ENCODE results near the gene HPSE2.

DNA sequence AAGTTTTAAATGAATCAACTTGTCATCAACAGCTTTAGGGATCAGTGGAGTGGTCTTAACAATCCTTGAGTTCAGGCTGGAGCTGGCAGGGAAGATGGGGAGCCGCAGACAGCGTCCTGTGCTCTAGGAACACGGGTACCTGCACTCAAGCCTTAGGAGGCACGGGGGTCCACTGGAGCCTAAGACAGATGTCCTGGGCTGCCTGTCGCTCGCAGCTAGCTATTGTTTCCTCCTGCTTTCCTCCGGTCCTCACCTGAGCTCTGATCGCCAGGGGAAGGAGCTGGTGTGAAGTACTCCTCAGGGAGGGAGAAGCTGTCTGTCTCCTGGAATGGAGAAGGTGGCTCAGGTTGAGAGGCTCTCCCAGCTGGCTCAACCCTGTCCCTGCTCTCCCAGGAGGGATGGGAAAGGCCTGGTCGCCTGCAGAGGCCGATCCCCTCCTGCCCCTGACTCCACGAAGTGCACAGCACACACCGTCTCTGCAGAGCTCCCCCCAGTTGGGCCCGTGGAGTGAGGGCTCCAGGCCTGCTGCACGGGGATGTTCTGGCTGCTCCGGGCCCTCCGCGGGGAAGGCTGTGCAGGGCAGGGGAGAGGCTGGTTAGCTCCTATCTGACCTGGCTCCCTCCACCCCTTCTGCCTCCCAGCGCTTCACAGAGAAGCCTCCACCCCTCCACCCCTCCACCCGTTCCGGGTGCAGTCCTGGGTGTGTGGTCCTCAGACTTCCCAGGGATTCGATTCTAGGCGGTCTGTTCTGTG lies 806.2 kb downstream of the HPSE2 start:
- TF ChIP-seq GATA2 (IDR thresholded peaks at IDR 0.05; ENCODE audit: low read depth, low read length) (no peak), GATA3 (IDR thresholded peaks at IDR 0.05; ENCODE audit: low read depth, low read length) (no peak)

All from SH-SY5Y (cell line).